ENCODE data around the gene TMEM140. TPM values are rescaled to one million over a fixed set of nuclear protein-coding genes. Genes with fewer than 3 reads are reported as not detected.
"Not testable (repeated sequence)": the region's sequence is repeated elsewhere in the genome, so short reads cannot be mapped to it uniquely, and the experiment has no call there.

TMEM140 gene
- total RNA-seq, 4 donors from 2014 or later, result 2.7 to 11.0 (median 4.7) TPM

GRCh38 chr7:135109976-135110375 lies 37.9 kb upstream of the TMEM140 start:
- Histone ChIP-seq H3K9me3 (no peaks in the 10 kb centered on the region), H3K27ac (no peak overlapping the region), H3K4me1 (no peaks in the 10 kb centered on the region), H3K36me3 (no peaks in the 10 kb centered on the region), H3K27me3 (no peaks in the 10 kb centered on the region), H3K4me3 (no peak overlapping the region)
- 80% methylated on average over 1 of the region's 1 CpG for WGBS
- no peak for DNase-seq (ENCODE audit: low spot score in 2 of 2)
- no peak for TF ChIP-seq POLR2AphosphoS5 (IDR thresholded peaks at IDR 0.05)
- no peak for TF ChIP-seq CTCF (IDR thresholded peaks at IDR 0.05)
- no peak for TF ChIP-seq POLR2A (IDR thresholded peaks at IDR 0.05)
- TF ChIP-seq EP300 (IDR thresholded peaks at IDR 0.05), result no peak

GRCh38 chr7:135111379-135111778 lies 36.5 kb upstream of the TMEM140 start:
- 61% methylated on average over 2 of the region's 2 CpGs for WGBS
- no peak for DNase-seq (ENCODE audit: low spot score in 2 of 2)

GRCh38 chr7:135114622-135115021 lies 33.2 kb upstream of the TMEM140 start:
- no peak for DNase-seq (ENCODE audit: low spot score in 2 of 2)
- TF ChIP-seq EP300 (IDR thresholded peaks at IDR 0.05) (no peak), POLR2AphosphoS5 (IDR thresholded peaks at IDR 0.05) (no peak), CTCF (IDR thresholded peaks at IDR 0.05) (no peak)
- Histone ChIP-seq H3K27ac (no peak overlapping the region), H3K36me3 (no peaks in the 10 kb centered on the region), H3K4me3 (no peak overlapping the region), H3K9me3 (no peaks in the 10 kb centered on the region), H3K27me3 (no peaks in the 10 kb centered on the region), H3K4me1 (no peaks in the 10 kb centered on the region)
- 88% methylated on average over 1 of the region's 1 CpG for WGBS

More at GRCh38 chr7:135111379-135111778, 36.5 kb upstream of the TMEM140 start:
- Histone ChIP-seq H3K9me3 (no peaks in the 10 kb centered on the region), H3K4me1 (no peaks in the 10 kb centered on the region), H3K27ac (no peak overlapping the region), H3K27me3 (no peaks in the 10 kb centered on the region), H3K36me3 (no peaks in the 10 kb centered on the region), H3K4me3 (no peak overlapping the region)
- TF ChIP-seq CTCF (IDR thresholded peaks at IDR 0.05) (no peak), POLR2A (IDR thresholded peaks at IDR 0.05) (no peak), POLR2AphosphoS5 (IDR thresholded peaks at IDR 0.05) (no peak), EP300 (IDR thresholded peaks at IDR 0.05) (no peak)

- WGBS, result 93% methylated on average over 1 of the region's 1 CpG
- no peak for TF ChIP-seq POLR2AphosphoS5 (IDR thresholded peaks at IDR 0.05)
- no peak for TF ChIP-seq CTCF (IDR thresholded peaks at IDR 0.05)
- no peak for TF ChIP-seq EP300 (IDR thresholded peaks at IDR 0.05)
- Histone ChIP-seq H3K4me1 (no peaks in the 10 kb centered on the region), H3K4me3 (no peak overlapping the region), H3K27ac (no peak overlapping the region), H3K36me3 (no peaks in the 10 kb centered on the region), H3K27me3 (no peaks in the 10 kb centered on the region), H3K9me3 (peaks cover 5% of the 10 kb centered on the region)
- no peak for DNase-seq (ENCODE audit: low spot score in 2 of 2)
Observed at GRCh38 chr7:135117096-135117495, 30.8 kb upstream of the TMEM140 start.

GRCh38 chr7:135121868-135122267 lies 26.0 kb upstream of the TMEM140 start:
- Histone ChIP-seq H3K27me3 (no peaks in the 10 kb centered on the region), H3K27ac (no peak overlapping the region), H3K4me1 (no peaks in the 10 kb centered on the region), H3K4me3 (no peak overlapping the region), H3K36me3 (no peaks in the 10 kb centered on the region), H3K9me3 (peaks cover 5% of the 10 kb centered on the region)
- TF ChIP-seq POLR2AphosphoS5 (IDR thresholded peaks at IDR 0.05), result no peak
- no peak for TF ChIP-seq EP300 (IDR thresholded peaks at IDR 0.05)
- no peak for TF ChIP-seq POLR2A (IDR thresholded peaks at IDR 0.05)
- TF ChIP-seq CTCF (IDR thresholded peaks at IDR 0.05), result no peak
- 72% methylated on average over 3 of the region's 6 CpGs for WGBS
- DNase-seq (ENCODE audit: low spot score in 2 of 2), result no peak

GRCh38 chr7:135124631-135125030 lies 23.2 kb upstream of the TMEM140 start:
- H3K27me3 ChIP-seq; H3K4me1 ChIP-seq; H3K4me3 ChIP-seq; H3K36me3 ChIP-seq; H3K9me3 ChIP-seq; H3K27ac ChIP-seq; DNase-seq (ENCODE audit: low spot score in 2 of 2): not testable (repeated sequence)
- WGBS, result 73% methylated on average over 3 of the region's 3 CpGs

All from suprapubic skin (tissue), 4 donors.